T-helper 17 cell (primary cell): ENCODE measurements around the gene FBXO24. TPM values are rescaled to one million over a fixed set of nuclear protein-coding genes. Genes with fewer than 3 reads are reported as not detected.

ENCODE experiments used
- ATAC-seq: fragments of 150-1000 bp; cut with Tn5 transposase; 2 replicates; pipeline ENCODE4 v1.10.0; 2021; ENCODE audit warnings: mild to moderate bottlenecking, moderate library complexity
- DNase-seq, 3 donors: peaks; one replicate each; pipeline versions ENCODE4 v3.0.0 to v3.0.0-alpha.2; 2020 to 2021
- H3K9me3 ChIP-seq: one replicate; pipeline ENCODE4 v1.7.0; 2013; ENCODE audit warnings: low read length, mild to moderate bottlenecking; ENCODE audit not compliant: control insufficient read depth, poor library complexity, severe bottlenecking
- H3K27ac Mint-ChIP-seq: one replicate; pipeline ENCODE4 v1.8.0; 2022; ENCODE audit warnings: mild to moderate bottlenecking, moderate library complexity, mixed read lengths
- H3K27me3 Mint-ChIP-seq: one replicate; pipeline ENCODE4 v1.8.0; 2022; ENCODE audit warnings: mixed read lengths
- H3K36me3 Mint-ChIP-seq: one replicate; pipeline ENCODE4 v1.8.0; 2022; ENCODE audit warnings: low read depth, mixed read lengths
- H3K4me1 Mint-ChIP-seq: one replicate; pipeline ENCODE4 v1.8.0; 2022; ENCODE audit warnings: mild to moderate bottlenecking, mixed read lengths
- H3K4me3 Mint-ChIP-seq: one replicate; pipeline ENCODE4 v1.8.0; 2022; ENCODE audit warnings: mild to moderate bottlenecking, moderate library complexity, mixed read lengths
- total RNA-seq, 4 donors: library from RNA in 2 of 4; stranded (reverse) in 2 of 4; gene quantifications; one replicate each; pipeline ENCODE4 v1.2.3 and lab custom pipeline; 2022 to 2026

FBXO24 gene
- total RNA-seq, 2 donors from 2014 or later: 0.31 to 0.70 TPM

GRCh38 chr7:100572949-100573675, 13.0 kb upstream of the FBXO24 start:
- no peaks in the 10 kb centered on the region for H3K9me3 ChIP-seq
- no peak overlapping the region for H3K27ac Mint-ChIP-seq
- no peaks in the 10 kb centered on the region for H3K36me3 Mint-ChIP-seq
- ATAC-seq (no peak), DNase-seq (no peak)
- peaks cover 23% of the 10 kb centered on the region for H3K4me1 Mint-ChIP-seq
- no peaks in the 10 kb centered on the region for H3K27me3 Mint-ChIP-seq
- H3K4me3 Mint-ChIP-seq: no peak overlapping the region

- Mint-ChIP-seq H3K27ac (no peak within 1 kb of the TSS), H3K27me3 (no peaks in the 10 kb centered on the region), H3K36me3 (no peaks in the 10 kb centered on the region), H3K4me1 (peaks cover 20% of the 10 kb centered on the region), H3K4me3 (no peak within 1 kb of the TSS)
- H3K9me3 ChIP-seq: no peaks in the 10 kb centered on the region
- ATAC-seq (no peak), DNase-seq (no peak)
Observed at GRCh38 chr7:100573691-100574361, 12.3 kb upstream of the FBXO24 start, which contains the start of gene SAP25. Gene SAP25, minus strand, starts transcription at chr7:100573900. Its CDS starts 158 bp downstream, at chr7:100573742.

- DNase-seq (no peak), ATAC-seq (no peak)
- no peaks in the 10 kb centered on the region for H3K9me3 ChIP-seq
- Mint-ChIP-seq H3K27ac (no peak overlapping the region), H3K4me3 (no peak overlapping the region), H3K36me3 (no peaks in the 10 kb centered on the region), H3K4me1 (peaks cover 15% of the 10 kb centered on the region), H3K27me3 (no peaks in the 10 kb centered on the region)
Observed at GRCh38 chr7:100574362-100575205, 11.5 kb upstream of the FBXO24 start.

- Mint-ChIP-seq H3K4me3 (no peak overlapping the region), H3K36me3 (no peaks in the 10 kb centered on the region), H3K27ac (no peak overlapping the region), H3K4me1 (peaks cover 15% of the 10 kb centered on the region), H3K27me3 (no peaks in the 10 kb centered on the region)
- no peak for ATAC-seq
- DNase-seq: no peak
- H3K9me3 ChIP-seq: no peaks in the 10 kb centered on the region
Observed at GRCh38 chr7:100575206-100575631, 10.9 kb upstream of the FBXO24 start.

GRCh38 chr7:100575746-100576383, 10.3 kb upstream of the FBXO24 start:
- H3K4me1 Mint-ChIP-seq: peaks cover 13% of the 10 kb centered on the region
- ATAC-seq (no peak), DNase-seq (no peak)
- no peaks in the 10 kb centered on the region for H3K36me3 Mint-ChIP-seq
- H3K27me3 Mint-ChIP-seq: no peaks in the 10 kb centered on the region
- H3K27ac Mint-ChIP-seq: no peak overlapping the region
- H3K4me3 Mint-ChIP-seq: no peak overlapping the region
- H3K9me3 ChIP-seq: no peaks in the 10 kb centered on the region

GRCh38 chr7:100576384-100576993, 9.6 kb upstream of the FBXO24 start:
- Mint-ChIP-seq H3K36me3 (no peaks in the 10 kb centered on the region), H3K4me1 (peaks cover 13% of the 10 kb centered on the region), H3K4me3 (no peak overlapping the region), H3K27me3 (no peaks in the 10 kb centered on the region), H3K27ac (no peak overlapping the region)
- H3K9me3 ChIP-seq: no peaks in the 10 kb centered on the region
- ATAC-seq (no peak), DNase-seq (no peak)

GRCh38 chr7:100577103-100577502, 9.0 kb upstream of the FBXO24 start:
- no peaks in the 10 kb centered on the region for H3K36me3 Mint-ChIP-seq
- no peaks in the 10 kb centered on the region for H3K9me3 ChIP-seq
- no peak overlapping the region for H3K27ac Mint-ChIP-seq
- no peaks in the 10 kb centered on the region for H3K27me3 Mint-ChIP-seq
- H3K4me3 Mint-ChIP-seq: no peak overlapping the region
- peaks cover 9% of the 10 kb centered on the region for H3K4me1 Mint-ChIP-seq
- DNase-seq (no peak), ATAC-seq (no peak)

GRCh38 chr7:100577507-100577906, 8.6 kb upstream of the FBXO24 start:
- Mint-ChIP-seq H3K27ac (no peak overlapping the region), H3K27me3 (no peaks in the 10 kb centered on the region), H3K36me3 (no peaks in the 10 kb centered on the region), H3K4me3 (no peak overlapping the region), H3K4me1 (peaks cover 11% of the 10 kb centered on the region)
- ATAC-seq: no peak
- DNase-seq: no peak
- H3K9me3 ChIP-seq: no peaks in the 10 kb centered on the region

- no peaks in the 10 kb centered on the region for H3K27me3 Mint-ChIP-seq
- H3K36me3 Mint-ChIP-seq: no peaks in the 10 kb centered on the region
- H3K4me3 Mint-ChIP-seq: no peak overlapping the region
- H3K4me1 Mint-ChIP-seq: peaks cover 17% of the 10 kb centered on the region
- no peaks in the 10 kb centered on the region for H3K9me3 ChIP-seq
- ATAC-seq (no peak), DNase-seq (no peak)
- peak overlapping the region; percentile 47 for H3K27ac Mint-ChIP-seq
Observed at GRCh38 chr7:100578246-100579183, 7.6 kb upstream of the FBXO24 start.

- peaks cover 6% of the 10 kb centered on the region for H3K36me3 Mint-ChIP-seq
- no peak overlapping the region for H3K27ac Mint-ChIP-seq
- no peaks in the 10 kb centered on the region for H3K27me3 Mint-ChIP-seq
- H3K9me3 ChIP-seq: no peaks in the 10 kb centered on the region
- ATAC-seq: no peak
- H3K4me1 Mint-ChIP-seq: peaks cover 22% of the 10 kb centered on the region
- no peak for DNase-seq
- no peak overlapping the region for H3K4me3 Mint-ChIP-seq
Observed at GRCh38 chr7:100580466-100581283, 5.5 kb upstream of the FBXO24 start.

- no peak for DNase-seq
- Mint-ChIP-seq H3K27me3 (no peaks in the 10 kb centered on the region), H3K36me3 (peaks cover 6% of the 10 kb centered on the region), H3K4me3 (peak overlapping the region; percentile 99), H3K4me1 (peaks cover 25% of the 10 kb centered on the region), H3K27ac (peak overlapping the region; percentile 98)
- ATAC-seq: no peak
- no peaks in the 10 kb centered on the region for H3K9me3 ChIP-seq
Observed at GRCh38 chr7:100582041-100582579, 4.0 kb upstream of the FBXO24 start.
